Panc1 (cell line): Measurements from ENCODE around the gene SYT17. TPM values are rescaled to one million over a fixed set of nuclear protein-coding genes. Genes with fewer than 3 reads are reported as not detected.

Experiments
- ATAC-seq: fragments of 200-7000 bp; cut with Tn5 transposase; 2 replicates; pipeline ENCODE4 v1.9.1; 2020; ENCODE audit warnings: mild to moderate bottlenecking, moderate library complexity
- BruUV-seq: library from RNA; stranded (reverse); fragments of 400-500 nt; replicated peaks from 2 replicates; lab custom pipeline; 2021; lab: Mats Ljungman, UMichigan
- CTCF ChIA-PET: fragments of 300-600 bp; sonication (Branson Sonifier 250); formaldehyde crosslinking; loops from one replicate; lab custom pipeline; 2022; ENCODE audit warnings: antibody characterized with exemption; lab: Charles Lee
- POLR2A ChIA-PET: fragments of 300-600 bp; sonication (Branson Sonifier 250); formaldehyde crosslinking; loops from one replicate; lab custom pipeline; 2022; ENCODE audit warnings: antibody characterized with exemption; lab: Charles Lee
- DNase-seq: peaks from one replicate; pipeline ENCODE4 v3.0.0-alpha.2; 2010; ENCODE audit warnings: low read depth, low spot score
- H3K27ac ChIP-seq: 2 replicates; pipeline ENCODE4 v1.5.1; 2011; ENCODE audit warnings: mild to moderate bottlenecking, low read length, inconsistent platforms
- H3K27me3 ChIP-seq: fragments of 200-500 bp; sonication (Bioruptor generic); 2 replicates; pipeline ENCODE4 v1.6.0; 2014; ENCODE audit warnings: low read length, inconsistent platforms; ENCODE audit not compliant: control insufficient read depth, insufficient read depth
- H3K36me3 ChIP-seq: fragments of 200-500 bp; sonication (Bioruptor generic); 2 replicates; pipeline ENCODE4 v1.5.1; 2014; ENCODE audit warnings: inconsistent platforms, mild to moderate bottlenecking, low read length, moderate library complexity; ENCODE audit not compliant: control insufficient read depth, insufficient read depth
- H3K4me1 ChIP-seq: 2 replicates; pipeline ENCODE4 v1.5.1; 2011; ENCODE audit warnings: inconsistent platforms, mild to moderate bottlenecking, low read length, moderate library complexity; ENCODE audit not compliant: control insufficient read depth, insufficient read depth
- H3K4me3 ChIP-seq, 2 experiments: 2 replicates each; pipeline ENCODE4 v1.5.1; 2011 to 2012; ENCODE audit warnings: low read depth in 2 of 2, low read length in 2 of 2, mild to moderate bottlenecking in 2 of 2, inconsistent platforms in 1 of 2, moderate library complexity in 1 of 2
- H3K9me3 ChIP-seq: fragments of 200-500 bp; sonication (Bioruptor generic); 2 replicates; pipeline ENCODE4 v1.5.1; 2014; ENCODE audit warnings: low read depth, mild to moderate bottlenecking, inconsistent platforms, low read length, moderate library complexity; ENCODE audit not compliant: control insufficient read depth, insufficient read depth
- POLR2AphosphoS5 ChIP-seq: IDR thresholded peaks from 2 replicates; pipeline ENCODE4 v1.6.1; 2012; ENCODE audit warnings: mild to moderate bottlenecking, low read depth, low read length, moderate library complexity
- SIN3A ChIP-seq: IDR thresholded peaks from 2 replicates; pipeline ENCODE4 v1.6.1; 2012; ENCODE audit warnings: low read depth, mild to moderate bottlenecking, low read length, moderate library complexity, borderline replicate concordance; ENCODE audit not compliant: insufficient read depth
- TCF7L2 ChIP-seq: IDR thresholded peaks from 2 replicates; pipeline ENCODE4 v1.6.1; 2011; ENCODE audit warnings: mild to moderate bottlenecking, low read depth, low read length, inconsistent platforms
- in situ Hi-C: cut with HindIII; loops from 2 replicates; pipeline ENCODE4 v1.10.0; 2016; ENCODE audit warnings: low sequenced_read_pairs, low pct_unique_long_range_greater_than_20kb
- intact Hi-C: fragments of 100-400 bp; cut with micrococcal nuclease; formaldehyde crosslinking; loops from one replicate; pipeline ENCODE4 v1.10.0; 2022; ENCODE audit not compliant: unreplicated experiment
- total RNA-seq: library from RNA; stranded (reverse); gene quantifications from one replicate; pipeline ENCODE4 v1.2.1, GENCODE V29; 2021; ENCODE audit not compliant: unreplicated experiment
- TF ChIP-seq, protein P1 (sequence below), 2 experiments: IDR thresholded peaks; 2 replicates each; pipeline ENCODE4 v1.6.1; 2011 to 2012; ENCODE audit warnings: low read depth in 2 of 2, control low read depth in 1 of 2, low read length in 1 of 2, mild to moderate bottlenecking in 1 of 2, moderate library complexity in 1 of 2; ENCODE audit not compliant: insufficient read depth in 1 of 2
- TF ChIP-seq, protein P2 (sequence below): fragments of 450-650 bp; IDR thresholded peaks from 2 replicates; pipeline ENCODE4 v1.5.1; 2017; ENCODE audit warnings: mild to moderate bottlenecking

SYT17 gene
- total RNA-seq, 1 experiment from 2014 or later: 5.4 TPM

DNA sequence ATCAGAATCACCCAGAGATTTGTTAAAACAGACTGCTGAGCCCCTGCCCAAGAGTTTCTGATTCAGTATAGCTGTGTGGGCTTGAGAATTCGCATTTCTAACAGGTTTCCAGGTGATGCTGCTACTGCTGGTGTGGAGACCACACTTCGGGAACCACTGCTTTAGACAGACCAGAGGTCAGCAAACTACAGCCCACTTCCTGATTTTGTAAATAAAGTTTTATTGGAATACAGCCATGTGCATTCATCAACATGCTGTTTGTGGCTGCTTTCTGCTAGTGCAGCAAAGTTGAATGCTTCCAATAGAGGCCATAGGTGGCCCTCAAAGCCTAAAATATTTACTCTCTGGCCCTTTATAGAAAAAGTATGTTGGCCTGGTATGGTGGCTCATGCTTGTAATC, 84.9 kb downstream of the SYT17 start:
- H3K27me3 ChIP-seq: peaks cover 8% of the 10 kb centered on the region
- no peak overlapping the region for H3K27ac ChIP-seq
- CTCF ChIA-PET: no interaction called here
- intact Hi-C loops (no loop called here), in situ Hi-C loops (no loop called here)
- no peaks in the 10 kb centered on the region for H3K4me1 ChIP-seq
- no peak overlapping the region for H3K4me3 ChIP-seq
- no TSS peak for BruUV-seq
- no peak for DNase-seq
- H3K36me3 ChIP-seq: no peaks in the 10 kb centered on the region
- POLR2A ChIA-PET: no interaction called here
- TF ChIP-seq TCF7L2 (no peak), POLR2AphosphoS5 (no peak), SIN3A (no peak)
- TF ChIP-seq, protein P1, sequence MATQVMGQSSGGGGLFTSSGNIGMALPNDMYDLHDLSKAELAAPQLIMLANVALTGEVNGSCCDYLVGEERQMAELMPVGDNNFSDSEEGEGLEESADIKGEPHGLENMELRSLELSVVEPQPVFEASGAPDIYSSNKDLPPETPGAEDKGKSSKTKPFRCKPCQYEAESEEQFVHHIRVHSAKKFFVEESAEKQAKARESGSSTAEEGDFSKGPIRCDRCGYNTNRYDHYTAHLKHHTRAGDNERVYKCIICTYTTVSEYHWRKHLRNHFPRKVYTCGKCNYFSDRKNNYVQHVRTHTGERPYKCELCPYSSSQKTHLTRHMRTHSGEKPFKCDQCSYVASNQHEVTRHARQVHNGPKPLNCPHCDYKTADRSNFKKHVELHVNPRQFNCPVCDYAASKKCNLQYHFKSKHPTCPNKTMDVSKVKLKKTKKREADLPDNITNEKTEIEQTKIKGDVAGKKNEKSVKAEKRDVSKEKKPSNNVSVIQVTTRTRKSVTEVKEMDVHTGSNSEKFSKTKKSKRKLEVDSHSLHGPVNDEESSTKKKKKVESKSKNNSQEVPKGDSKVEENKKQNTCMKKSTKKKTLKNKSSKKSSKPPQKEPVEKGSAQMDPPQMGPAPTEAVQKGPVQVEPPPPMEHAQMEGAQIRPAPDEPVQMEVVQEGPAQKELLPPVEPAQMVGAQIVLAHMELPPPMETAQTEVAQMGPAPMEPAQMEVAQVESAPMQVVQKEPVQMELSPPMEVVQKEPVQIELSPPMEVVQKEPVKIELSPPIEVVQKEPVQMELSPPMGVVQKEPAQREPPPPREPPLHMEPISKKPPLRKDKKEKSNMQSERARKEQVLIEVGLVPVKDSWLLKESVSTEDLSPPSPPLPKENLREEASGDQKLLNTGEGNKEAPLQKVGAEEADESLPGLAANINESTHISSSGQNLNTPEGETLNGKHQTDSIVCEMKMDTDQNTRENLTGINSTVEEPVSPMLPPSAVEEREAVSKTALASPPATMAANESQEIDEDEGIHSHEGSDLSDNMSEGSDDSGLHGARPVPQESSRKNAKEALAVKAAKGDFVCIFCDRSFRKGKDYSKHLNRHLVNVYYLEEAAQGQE (IDR thresholded peaks at IDR 0.05; ENCODE audit: insufficient read depth in 1 of 2, low read depth in 2 of 2, low read length in 1 of 2): no peak
- TF ChIP-seq, protein P2, sequence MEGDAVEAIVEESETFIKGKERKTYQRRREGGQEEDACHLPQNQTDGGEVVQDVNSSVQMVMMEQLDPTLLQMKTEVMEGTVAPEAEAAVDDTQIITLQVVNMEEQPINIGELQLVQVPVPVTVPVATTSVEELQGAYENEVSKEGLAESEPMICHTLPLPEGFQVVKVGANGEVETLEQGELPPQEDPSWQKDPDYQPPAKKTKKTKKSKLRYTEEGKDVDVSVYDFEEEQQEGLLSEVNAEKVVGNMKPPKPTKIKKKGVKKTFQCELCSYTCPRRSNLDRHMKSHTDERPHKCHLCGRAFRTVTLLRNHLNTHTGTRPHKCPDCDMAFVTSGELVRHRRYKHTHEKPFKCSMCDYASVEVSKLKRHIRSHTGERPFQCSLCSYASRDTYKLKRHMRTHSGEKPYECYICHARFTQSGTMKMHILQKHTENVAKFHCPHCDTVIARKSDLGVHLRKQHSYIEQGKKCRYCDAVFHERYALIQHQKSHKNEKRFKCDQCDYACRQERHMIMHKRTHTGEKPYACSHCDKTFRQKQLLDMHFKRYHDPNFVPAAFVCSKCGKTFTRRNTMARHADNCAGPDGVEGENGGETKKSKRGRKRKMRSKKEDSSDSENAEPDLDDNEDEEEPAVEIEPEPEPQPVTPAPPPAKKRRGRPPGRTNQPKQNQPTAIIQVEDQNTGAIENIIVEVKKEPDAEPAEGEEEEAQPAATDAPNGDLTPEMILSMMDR: no peak
- no peaks in the 10 kb centered on the region for H3K9me3 ChIP-seq
- ATAC-seq: no peak

DNA sequence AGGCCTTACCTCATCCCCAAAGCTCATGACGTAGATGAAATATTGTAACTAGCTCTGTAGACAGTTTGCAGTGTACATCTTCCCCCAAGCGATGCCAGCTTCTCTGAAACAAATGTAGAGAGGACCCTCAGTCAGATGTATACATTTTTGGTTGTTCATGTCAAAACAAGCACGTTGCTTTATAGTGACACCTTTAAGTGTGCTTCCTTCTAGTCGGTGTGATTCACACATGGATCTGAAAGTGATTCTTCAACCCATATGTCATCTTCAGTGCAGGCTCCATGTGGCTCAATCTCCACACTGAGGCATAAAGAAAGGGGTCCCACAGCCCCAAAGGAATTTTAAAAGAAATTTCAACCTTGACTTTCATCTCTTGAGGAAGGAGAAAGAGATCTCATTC, 86.6 kb downstream of the SYT17 start:
- TF ChIP-seq TCF7L2 (no peak), SIN3A (no peak), POLR2AphosphoS5 (no peak)
- TF ChIP-seq, protein P2: no peak; the same call in 1 of the 2 replicates
- TF ChIP-seq, protein P1 (IDR thresholded peaks at IDR 0.05; ENCODE audit: insufficient read depth in 1 of 2, low read depth in 2 of 2, low read length in 1 of 2): no peak
- ATAC-seq (no peak), DNase-seq (no peak)
- H3K27ac ChIP-seq: no peak overlapping the region
- ChIA-PET POLR2A (no interaction called here), CTCF (no interaction called here)
- no TSS peak for BruUV-seq
- in situ Hi-C loops: no loop called here
- intact Hi-C loops: no loop called here
- no peaks in the 10 kb centered on the region for H3K4me1 ChIP-seq
- no peaks in the 10 kb centered on the region for H3K9me3 ChIP-seq
- no peak overlapping the region for H3K4me3 ChIP-seq
- peaks cover 13% of the 10 kb centered on the region for H3K27me3 ChIP-seq
- no peaks in the 10 kb centered on the region for H3K36me3 ChIP-seq
